Activated T-cell treated with anti-CD3 and anti-CD28 coated beads, Interleukin-2, amount 50 U/mL, for 48 hours (primary cell): ENCODE results near the gene OLIG2.
A peak's percentile ranks its signal among the peaks of the same experiment; 100 is the strongest.

ENCODE experiments used
- DNase-seq, 2 experiments: peaks; one replicate each; pipeline ENCODE4 v3.0.0-alpha.2; 2020

The OLIG2 gene

DNA sequence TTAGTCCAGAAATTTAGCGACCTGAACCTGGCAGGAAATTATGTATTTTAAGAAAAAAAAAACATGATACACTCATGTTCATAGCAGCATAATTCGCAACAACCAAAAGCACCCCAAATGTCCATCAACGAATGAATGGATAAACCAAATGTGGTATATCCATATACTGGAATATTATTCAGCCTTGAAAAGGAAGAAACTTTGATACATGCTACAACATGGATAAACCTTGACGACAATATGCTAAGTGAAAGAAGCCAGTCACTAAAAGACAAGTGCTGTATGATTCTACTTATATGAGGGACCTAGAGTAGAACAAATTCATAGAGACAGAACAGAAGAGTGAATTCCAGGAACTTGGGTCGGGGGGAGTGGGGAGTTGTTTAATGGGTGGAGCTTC, 43.5 kb downstream of the OLIG2 start:
- no peak for DNase-seq

GRCh38 chr21:33069645-33069993, 43.9 kb downstream of the OLIG2 start:
- no peak for DNase-seq

- peak; percentile 60 to 72 for DNase-seq
These were observed 44.4 kb downstream of the OLIG2 start, which contains the start of gene OLIG1 for GRCh38 chr21:33069994-33070743. OLIG1 (plus strand) TSS chr21:33070141; CDS start chr21:33070247, 106 bp downstream.

DNA sequence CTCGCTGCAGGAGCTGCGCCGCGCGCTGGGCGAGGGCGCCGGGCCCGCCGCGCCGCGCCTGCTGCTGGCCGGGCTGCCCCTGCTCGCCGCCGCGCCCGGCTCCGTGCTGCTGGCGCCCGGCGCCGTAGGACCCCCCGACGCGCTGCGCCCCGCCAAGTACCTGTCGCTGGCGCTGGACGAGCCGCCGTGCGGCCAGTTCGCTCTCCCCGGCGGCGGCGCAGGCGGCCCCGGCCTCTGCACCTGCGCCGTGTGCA, 44.9 kb downstream of the OLIG2 start:
- DNase-seq = no peak

DNA sequence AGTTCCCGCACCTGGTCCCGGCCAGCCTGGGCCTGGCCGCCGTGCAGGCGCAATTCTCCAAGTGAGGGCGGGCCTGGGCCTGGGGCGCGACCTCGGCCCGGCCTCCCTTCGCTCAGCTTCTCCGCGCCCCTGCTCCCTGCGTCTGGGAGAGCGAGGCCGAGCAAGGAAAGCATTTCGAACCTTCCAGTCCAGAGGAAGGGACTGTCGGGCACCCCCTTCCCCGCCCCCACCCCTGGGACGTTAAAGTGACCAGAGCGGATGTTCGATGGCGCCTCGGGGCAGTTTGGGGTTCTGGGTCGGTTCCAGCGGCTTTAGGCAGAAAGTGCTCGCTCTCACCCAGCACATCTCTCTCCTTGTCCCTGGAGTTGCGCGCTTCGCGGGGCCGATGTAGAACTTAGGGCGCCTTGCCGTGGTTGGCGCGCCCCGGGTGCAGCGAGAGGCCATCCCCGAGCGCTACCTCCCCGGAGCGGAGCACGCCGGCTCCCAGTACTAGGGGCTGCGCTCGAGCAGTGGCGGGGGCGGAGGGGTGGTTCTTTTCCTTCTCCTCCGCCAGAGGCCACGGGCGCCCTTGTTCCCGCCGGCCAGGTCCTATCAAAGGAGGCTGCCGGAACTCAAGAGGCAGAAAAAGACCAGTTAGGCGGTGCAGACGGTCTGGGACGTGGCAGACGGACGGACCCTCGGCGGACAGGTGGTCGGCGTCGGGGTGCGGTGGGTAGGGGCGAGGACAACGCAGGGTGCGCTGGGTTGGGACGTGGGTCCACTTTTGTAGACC, 45.4 kb downstream of the OLIG2 start:
- DNase-seq = peak; percentile 46 to 55

GRCh38 chr21:33071770-33072306, 46.1 kb downstream of the OLIG2 start:
- peak; percentile 22 to 37 for DNase-seq

GRCh38 chr21:33073636-33074035, 47.9 kb downstream of the OLIG2 start:
- no peak for DNase-seq

- DNase-seq = no peak
These were observed 49.4 kb downstream of the OLIG2 start for GRCh38 chr21:33075128-33075527.

GRCh38 chr21:33075596-33076195, 50.0 kb downstream of the OLIG2 start:
- DNase-seq = no peak

DNA sequence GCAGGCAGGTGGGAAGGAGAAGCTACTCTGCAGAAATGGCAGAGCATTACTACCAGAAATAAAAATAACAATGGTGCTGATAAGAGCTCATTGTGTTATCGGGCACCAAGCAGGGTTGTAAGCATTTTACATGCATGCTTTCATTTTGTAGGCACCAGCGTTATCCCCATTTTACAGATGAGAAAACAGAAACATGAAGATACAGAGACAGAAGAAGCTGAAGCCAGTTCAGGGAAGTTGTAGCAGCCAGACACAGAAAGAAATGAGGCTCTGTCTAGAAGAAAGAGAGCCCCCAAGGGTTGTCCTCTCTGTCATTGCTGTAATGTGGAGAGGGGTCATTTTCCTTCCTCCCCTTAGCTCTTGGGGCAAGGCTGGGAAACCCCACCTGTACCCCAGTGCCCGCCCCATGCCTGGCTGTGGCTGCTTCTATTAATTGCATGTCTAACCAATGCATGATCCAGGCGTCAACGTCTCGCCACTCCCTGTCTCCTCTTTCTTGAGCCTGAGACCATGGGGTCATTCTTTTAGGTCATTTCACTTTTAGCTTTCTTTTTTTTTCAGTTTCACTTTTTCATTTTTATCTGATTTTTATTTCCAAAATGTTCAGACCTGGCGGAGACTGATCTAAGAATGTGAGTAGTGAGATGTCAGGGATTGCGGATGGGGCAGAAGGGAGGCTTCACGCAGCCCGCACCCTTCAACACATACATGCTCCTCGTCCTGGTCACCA, 51.0 kb downstream of the OLIG2 start:
- no peak for DNase-seq
